ENCODE results near the gene FREM2.

DNA sequence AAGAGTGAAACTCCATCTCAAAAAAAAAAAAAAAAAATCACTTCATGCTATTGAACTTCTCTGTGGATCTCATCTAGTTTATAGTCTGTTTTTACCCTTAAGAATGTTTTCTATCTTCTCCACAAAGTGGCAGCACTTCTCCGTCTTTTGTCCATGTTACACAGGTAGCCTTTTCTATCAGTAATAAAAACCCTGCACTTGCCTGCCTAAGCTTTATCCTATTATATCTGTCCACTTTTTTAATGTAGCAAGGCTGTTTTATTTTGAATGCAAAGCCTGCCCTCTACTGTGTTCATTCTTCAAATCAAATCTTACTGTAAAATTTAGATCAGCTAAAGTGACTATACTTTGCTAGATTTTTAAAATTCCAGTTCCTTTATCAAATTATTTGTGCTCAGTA is 179.8 kb downstream of the FREM2 start:
- TF ChIP-seq POLR2A (IDR thresholded peaks at IDR 0.05; ENCODE audit: low read length) = no peak
- no peak for TF ChIP-seq SMC3 (IDR thresholded peaks at IDR 0.05)
- TF ChIP-seq, protein P1, sequence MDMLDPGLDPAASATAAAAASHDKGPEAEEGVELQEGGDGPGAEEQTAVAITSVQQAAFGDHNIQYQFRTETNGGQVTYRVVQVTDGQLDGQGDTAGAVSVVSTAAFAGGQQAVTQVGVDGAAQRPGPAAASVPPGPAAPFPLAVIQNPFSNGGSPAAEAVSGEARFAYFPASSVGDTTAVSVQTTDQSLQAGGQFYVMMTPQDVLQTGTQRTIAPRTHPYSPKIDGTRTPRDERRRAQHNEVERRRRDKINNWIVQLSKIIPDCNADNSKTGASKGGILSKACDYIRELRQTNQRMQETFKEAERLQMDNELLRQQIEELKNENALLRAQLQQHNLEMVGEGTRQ (IDR thresholded peaks at IDR 0.05) = no peak
- TF ChIP-seq MAX (IDR thresholded peaks at IDR 0.05) = no peak
- TF ChIP-seq REST (IDR thresholded peaks at IDR 0.05) = no peak
- TF ChIP-seq EHMT2 (IDR thresholded peaks at IDR 0.05; ENCODE audit: low read depth) = no peak
- TF ChIP-seq NPAS2 (CRISPR knock-in tag; IDR thresholded peaks at IDR 0.05; ENCODE audit: borderline replicate concordance) = no peak
- TF ChIP-seq, protein P2, sequence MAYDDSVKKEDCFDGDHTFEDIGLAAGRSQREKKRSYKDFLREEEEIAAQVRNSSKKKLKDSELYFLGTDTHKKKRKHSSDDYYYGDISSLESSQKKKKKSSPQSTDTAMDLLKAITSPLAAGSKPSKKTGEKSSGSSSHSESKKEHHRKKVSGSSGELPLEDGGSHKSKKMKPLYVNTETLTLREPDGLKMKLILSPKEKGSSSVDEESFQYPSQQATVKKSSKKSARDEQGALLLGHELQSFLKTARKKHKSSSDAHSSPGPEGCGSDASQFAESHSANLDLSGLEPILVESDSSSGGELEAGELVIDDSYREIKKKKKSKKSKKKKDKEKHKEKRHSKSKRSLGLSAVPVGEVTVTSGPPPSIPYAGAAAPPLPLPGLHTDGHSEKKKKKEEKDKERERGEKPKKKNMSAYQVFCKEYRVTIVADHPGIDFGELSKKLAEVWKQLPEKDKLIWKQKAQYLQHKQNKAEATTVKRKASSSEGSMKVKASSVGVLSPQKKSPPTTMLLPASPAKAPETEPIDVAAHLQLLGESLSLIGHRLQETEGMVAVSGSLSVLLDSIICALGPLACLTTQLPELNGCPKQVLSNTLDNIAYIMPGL (CRISPR knock-in tag; IDR thresholded peaks at IDR 0.05; ENCODE audit: borderline replicate concordance) = no peak
- 0 out of 3 replicates have a peak, but pooled peaks have one; percentile 11 for TF ChIP-seq CTCF (IDR thresholded peaks at IDR 0.05)
- TF ChIP-seq RFX5 (IDR thresholded peaks at IDR 0.05) = no peak
- no peak for TF ChIP-seq CHD2 (IDR thresholded peaks at IDR 0.05; ENCODE audit: low read length, partially characterized antibody)
